Right renal cortex interstitium (tissue), 3 donors: Measurements from ENCODE around the gene TPPP. TPM values are rescaled to one million over a fixed set of nuclear protein-coding genes. Genes with fewer than 3 reads are reported as not detected.
"Not testable (repeated sequence)": the region's sequence is repeated elsewhere in the genome, so short reads cannot be mapped to it uniquely, and the experiment has no call there.

Experiments used
- DNase-seq, 3 donors: peaks; one replicate each; pipeline ENCODE4 v3.0.0-alpha.2; 2013; ENCODE audit warnings: low read depth in 3 of 3, low spot score in 2 of 3
- polyA plus RNA-seq, 3 donors: library from polyadenylated mRNA; unstranded; fragments of 120-200 nt; gene quantifications; one replicate each; pipeline ENCODE4 v1.2.1, GENCODE V29; 2013; ENCODE audit not compliant: insufficient read length in 3 of 3

Gene TPPP
- polyA plus RNA-seq, 3 donors: 2.9 to 5.5 (median 3.9) TPM

- not testable (repeated sequence) for DNase-seq
These were observed 13.8 kb downstream of the TPPP start for GRCh38 chr5:679166-679895.

GRCh38 chr5:678521-678920, 14.6 kb downstream of the TPPP start:
- DNase-seq: not testable (repeated sequence)

GRCh38 chr5:677131-678101, 15.7 kb downstream of the TPPP start:
- no peak for DNase-seq

- DNase-seq: no peak
These were observed 16.5 kb downstream of the TPPP start for GRCh38 chr5:676699-677076.

DNA sequence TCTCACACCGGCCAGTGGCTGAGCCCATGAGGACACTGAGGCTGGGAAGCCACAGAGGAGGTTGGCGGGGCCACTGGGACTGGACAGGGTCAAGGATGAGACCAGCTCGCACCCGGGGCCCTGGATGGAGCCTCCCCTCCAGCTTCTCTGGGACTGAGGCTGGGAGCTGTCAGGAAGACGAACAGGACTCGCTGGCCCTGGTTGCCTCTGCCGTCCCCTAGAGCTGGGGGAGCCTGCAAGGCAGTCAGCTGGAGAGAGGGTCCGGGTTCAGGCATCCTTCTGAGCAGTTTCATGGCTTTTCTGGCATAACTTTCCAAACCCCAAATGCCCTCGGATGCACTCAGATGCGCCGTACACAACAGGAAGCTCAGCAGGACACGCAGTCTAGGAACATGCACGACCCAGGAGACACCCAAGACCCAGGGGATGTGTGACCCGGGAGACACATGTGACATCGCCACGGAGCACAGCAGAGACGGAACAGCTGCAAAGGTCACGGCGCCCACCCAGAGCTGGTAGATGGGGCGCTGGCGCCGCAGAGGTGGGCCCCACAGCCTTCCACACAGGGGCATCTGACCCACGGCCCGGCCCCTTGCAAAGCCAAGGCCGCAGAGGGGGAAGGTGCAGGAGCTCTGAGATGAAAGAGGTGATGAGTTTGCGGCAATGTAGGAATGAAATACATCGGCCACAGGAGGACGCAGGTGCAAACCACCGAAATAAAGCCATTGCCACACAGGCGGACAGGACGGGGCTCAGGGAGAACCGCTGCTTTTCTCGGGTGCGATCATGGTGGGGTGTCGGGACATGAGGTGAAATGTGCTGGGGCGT, 17.1 kb downstream of the TPPP start:
- no peak for DNase-seq

GRCh38 chr5:675111-675870, 17.9 kb downstream of the TPPP start:
- DNase-seq: no peak

- no peak for DNase-seq
These were observed 18.5 kb downstream of the TPPP start for GRCh38 chr5:674630-675011.

- DNase-seq: no peak
These were observed 19.1 kb downstream of the TPPP start for GRCh38 chr5:673831-674629.

DNA sequence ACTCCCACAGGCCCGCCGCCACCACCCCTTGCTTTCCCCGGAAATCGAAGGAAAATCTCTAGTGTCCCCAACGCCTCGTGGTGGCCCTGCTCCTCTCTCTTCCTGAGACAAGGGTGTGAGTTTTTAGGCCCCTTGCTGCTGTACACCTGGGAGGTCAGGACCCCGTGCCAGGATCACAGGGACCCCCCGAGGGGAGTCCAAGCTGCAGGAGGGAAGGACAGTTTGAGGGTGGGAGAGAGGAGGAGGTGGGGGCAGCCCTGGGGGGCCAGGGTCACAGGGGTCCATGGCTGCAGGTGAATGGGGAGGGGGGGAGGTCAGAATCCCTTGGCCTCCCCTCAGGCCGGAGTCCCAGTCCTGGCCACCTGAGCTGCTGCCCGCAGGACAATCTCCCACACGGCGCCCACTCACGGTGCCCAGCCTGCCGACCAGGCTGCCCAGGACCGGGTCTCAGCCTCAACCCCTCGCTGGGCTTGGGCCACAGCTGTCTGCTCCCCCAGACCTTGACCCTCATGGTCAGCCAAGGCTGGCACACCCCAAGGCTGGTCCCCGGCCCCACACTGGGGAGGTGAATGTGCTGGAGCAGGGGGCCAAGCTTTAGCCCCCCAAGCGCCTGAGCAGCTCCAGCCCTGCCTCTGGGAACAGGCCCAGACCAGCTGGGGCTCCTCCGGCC, 19.9 kb downstream of the TPPP start:
- no peak for DNase-seq

- DNase-seq: peak; percentile 78 to 87 (median 87)
These were observed 20.6 kb downstream of the TPPP start for GRCh38 chr5:672329-673160.

DNA sequence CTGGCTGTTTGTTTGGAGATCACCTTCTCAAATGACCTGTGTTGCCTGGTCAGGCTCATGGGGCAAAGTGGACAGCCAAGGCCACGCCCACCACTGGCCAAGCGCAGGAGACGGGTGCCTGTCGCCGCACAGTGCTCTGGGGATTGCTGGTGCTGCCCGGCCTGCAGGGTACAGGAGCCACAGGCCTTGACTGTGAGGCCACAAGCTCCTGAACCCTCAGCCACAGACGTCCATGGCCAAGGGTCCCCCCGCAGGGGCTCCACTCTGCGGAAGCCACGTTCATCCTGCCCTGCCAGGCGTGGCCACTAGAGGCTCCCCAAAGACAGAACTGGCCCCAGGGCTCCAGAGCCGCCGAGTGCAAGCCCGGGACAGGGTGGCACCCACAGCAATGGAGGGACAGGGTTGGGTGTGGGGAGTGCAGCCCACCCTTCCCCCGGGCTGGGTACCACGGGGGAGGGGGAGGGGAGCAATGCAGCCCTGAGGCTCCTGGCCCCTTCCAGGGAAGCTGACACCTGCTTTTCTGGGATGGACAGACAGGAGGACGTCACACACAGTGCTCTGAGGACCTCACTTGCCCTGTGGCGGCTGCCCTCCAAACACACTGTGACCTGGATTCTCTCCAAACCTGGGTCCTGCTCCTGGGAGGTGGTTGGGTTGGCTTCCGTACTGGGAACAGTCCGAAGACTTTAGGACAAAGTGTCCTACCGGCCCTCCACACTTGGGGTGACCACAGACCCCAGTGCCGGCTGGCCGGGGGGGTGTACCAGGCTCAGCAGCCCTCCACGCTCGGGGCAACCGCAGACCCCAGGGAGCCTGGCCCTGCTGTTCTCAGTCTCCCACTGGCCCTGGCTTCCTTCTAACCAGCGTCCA, 21.5 kb downstream of the TPPP start:
- peak in 1 of 3 donors; percentile 54 for DNase-seq

- no peak for DNase-seq
These were observed 22.5 kb downstream of the TPPP start for GRCh38 chr5:670396-671270.

DNA sequence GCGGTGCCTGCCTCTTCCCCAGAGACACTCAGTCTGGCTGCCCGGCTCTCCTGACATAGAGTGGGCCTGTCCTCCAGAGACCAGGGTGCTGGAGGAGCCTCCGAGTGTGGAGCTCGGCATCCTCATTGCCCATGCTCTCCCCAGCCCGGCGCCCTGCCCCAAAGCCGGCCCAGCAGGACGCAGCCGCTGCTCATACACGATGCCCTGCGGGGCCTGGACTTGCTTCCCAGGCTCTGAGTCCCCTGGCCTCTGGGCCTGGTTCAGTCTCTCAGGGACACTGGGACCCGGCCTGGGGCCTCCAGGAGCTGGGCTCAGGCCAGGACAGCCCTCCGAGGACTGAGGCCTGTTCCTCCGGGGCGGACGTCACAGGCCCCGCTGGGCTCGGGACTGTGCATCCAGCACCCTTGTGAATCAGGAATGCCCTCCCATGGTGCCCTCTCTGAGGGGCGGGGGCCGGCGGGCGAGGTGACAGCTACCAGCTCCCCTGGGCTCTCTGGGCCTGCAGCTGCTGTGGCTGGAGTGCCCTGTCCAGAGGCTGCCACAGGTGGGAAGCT, 23.2 kb downstream of the TPPP start:
- no peak for DNase-seq

DNA sequence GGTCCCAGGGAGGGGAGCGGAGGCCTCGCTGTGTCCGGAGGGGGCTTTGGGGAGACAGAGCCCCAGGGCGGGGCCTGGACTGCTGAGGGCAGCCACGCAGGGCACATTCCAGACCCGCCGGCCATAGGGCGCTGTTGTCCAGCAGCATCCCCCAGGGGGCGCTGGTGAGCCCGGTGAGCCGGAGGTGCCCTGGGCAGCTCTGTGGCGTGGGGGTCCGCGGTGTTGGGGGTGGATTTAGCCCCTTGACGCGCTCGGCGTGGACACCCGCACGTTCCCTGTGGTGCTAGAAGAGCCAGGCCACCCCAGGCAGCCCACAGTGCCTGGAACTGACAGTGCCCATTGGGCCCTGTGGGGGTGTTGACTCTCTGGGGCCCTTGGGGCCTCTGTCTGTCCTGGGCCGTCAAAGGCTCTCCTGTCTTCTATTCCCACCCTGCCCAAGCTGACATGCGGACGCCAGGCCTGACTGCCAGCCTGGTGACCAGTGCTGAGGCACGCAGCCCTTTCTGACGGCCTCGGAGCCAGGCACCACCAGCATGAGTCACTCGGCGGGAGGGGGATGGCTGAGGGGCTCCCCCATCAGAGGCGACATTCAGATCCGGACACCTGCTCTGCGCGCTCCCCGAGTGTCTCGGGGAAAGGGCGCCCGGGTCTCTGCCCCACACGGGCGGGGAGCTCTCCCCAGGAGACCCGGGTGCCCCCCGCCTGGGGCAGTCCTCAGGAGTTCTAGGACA, 23.9 kb downstream of the TPPP start:
- DNase-seq: no peak
